Vagina (tissue), 2 donors: ENCODE measurements around the gene EPAS1.

Experiments
- POLR2A ChIP-seq, 2 donors: fragments of 450-650 bp; IDR thresholded peaks; one replicate each; pipeline ENCODE4 v1.6.1; 2017; ENCODE audit warnings: antibody characterized with exemption in 2 of 2, mild to moderate bottlenecking in 2 of 2, moderate library complexity in 2 of 2
- TF ChIP-seq, protein P1 (sequence below), 3 experiments: fragments of 450-650 bp in 2 of 3; fragments of 200-600 bp in 1 of 3; sonication (generic) in 1 of 3; IDR thresholded peaks; one replicate each; pipeline ENCODE4 v1.5.1; 2017 to 2019; ENCODE audit warnings: antibody characterized with exemption in 3 of 3, mild to moderate bottlenecking in 2 of 3, moderate library complexity in 2 of 3

GRCh38 chr2:46336283-46336959 lies 39.2 kb downstream of the EPAS1 start:
- TF ChIP-seq POLR2A (IDR thresholded peaks at IDR 0.05), result no peak
- TF ChIP-seq, protein P1, sequence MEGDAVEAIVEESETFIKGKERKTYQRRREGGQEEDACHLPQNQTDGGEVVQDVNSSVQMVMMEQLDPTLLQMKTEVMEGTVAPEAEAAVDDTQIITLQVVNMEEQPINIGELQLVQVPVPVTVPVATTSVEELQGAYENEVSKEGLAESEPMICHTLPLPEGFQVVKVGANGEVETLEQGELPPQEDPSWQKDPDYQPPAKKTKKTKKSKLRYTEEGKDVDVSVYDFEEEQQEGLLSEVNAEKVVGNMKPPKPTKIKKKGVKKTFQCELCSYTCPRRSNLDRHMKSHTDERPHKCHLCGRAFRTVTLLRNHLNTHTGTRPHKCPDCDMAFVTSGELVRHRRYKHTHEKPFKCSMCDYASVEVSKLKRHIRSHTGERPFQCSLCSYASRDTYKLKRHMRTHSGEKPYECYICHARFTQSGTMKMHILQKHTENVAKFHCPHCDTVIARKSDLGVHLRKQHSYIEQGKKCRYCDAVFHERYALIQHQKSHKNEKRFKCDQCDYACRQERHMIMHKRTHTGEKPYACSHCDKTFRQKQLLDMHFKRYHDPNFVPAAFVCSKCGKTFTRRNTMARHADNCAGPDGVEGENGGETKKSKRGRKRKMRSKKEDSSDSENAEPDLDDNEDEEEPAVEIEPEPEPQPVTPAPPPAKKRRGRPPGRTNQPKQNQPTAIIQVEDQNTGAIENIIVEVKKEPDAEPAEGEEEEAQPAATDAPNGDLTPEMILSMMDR (IDR thresholded peaks at IDR 0.05), result no peak
